ENCODE measurements around the gene KCNK17.

DNA sequence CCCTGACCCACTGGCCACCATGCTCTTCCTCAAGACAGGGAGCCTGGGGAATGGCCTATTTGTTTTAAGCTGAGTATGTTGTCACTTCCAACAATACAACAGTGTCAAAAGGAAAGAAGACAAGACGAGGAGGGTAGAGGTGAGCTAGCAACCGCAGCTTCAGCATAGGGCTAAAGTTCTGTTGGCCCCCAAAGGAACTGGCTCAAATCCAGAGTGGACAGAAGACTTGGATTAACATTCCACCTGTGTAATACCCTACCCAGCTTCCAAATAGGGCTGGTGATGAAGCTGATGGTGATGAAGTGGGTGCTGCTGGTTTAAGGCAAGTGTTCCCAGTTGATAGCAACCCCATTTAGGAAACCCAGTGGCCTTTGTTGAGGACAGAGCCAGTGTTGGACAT is 53.3 kb downstream of the KCNK17 start:
- no peak for TF ChIP-seq POLR2A (IDR thresholded peaks at IDR 0.05)
- TF ChIP-seq, protein P1, sequence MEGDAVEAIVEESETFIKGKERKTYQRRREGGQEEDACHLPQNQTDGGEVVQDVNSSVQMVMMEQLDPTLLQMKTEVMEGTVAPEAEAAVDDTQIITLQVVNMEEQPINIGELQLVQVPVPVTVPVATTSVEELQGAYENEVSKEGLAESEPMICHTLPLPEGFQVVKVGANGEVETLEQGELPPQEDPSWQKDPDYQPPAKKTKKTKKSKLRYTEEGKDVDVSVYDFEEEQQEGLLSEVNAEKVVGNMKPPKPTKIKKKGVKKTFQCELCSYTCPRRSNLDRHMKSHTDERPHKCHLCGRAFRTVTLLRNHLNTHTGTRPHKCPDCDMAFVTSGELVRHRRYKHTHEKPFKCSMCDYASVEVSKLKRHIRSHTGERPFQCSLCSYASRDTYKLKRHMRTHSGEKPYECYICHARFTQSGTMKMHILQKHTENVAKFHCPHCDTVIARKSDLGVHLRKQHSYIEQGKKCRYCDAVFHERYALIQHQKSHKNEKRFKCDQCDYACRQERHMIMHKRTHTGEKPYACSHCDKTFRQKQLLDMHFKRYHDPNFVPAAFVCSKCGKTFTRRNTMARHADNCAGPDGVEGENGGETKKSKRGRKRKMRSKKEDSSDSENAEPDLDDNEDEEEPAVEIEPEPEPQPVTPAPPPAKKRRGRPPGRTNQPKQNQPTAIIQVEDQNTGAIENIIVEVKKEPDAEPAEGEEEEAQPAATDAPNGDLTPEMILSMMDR (IDR thresholded peaks at IDR 0.05), result no peak
